Cardiac fibroblast (primary cell): ENCODE measurements around the gene VMAC.

Experiments used
- DNase-seq, 2 donors: peaks; one replicate each; pipeline versions ENCODE4 v3.0.0 to v3.0.0-alpha.2; 2010; ENCODE audit warnings: low read depth in 2 of 2
- H3K4me3 ChIP-seq, 2 donors: replicated peaks in 1 of 2; 1 replicate in 1 of 2; 2 replicates in 1 of 2; pipeline ENCODE4 v1.5.1; 2011; ENCODE audit warnings: low read depth in 2 of 2, low read length in 2 of 2, mild to moderate bottlenecking in 2 of 2, moderate library complexity in 1 of 2
- TF ChIP-seq, protein P1 (sequence below): IDR thresholded peaks from one replicate; pipeline ENCODE4 v1.5.1; 2011; ENCODE audit warnings: low read depth, mild to moderate bottlenecking, low read length, inconsistent platforms

Gene VMAC

GRCh38 chr19:5900976-5901375 lies 3.7 kb upstream of the VMAC start:
- no peak for DNase-seq
- TF ChIP-seq, protein P1, sequence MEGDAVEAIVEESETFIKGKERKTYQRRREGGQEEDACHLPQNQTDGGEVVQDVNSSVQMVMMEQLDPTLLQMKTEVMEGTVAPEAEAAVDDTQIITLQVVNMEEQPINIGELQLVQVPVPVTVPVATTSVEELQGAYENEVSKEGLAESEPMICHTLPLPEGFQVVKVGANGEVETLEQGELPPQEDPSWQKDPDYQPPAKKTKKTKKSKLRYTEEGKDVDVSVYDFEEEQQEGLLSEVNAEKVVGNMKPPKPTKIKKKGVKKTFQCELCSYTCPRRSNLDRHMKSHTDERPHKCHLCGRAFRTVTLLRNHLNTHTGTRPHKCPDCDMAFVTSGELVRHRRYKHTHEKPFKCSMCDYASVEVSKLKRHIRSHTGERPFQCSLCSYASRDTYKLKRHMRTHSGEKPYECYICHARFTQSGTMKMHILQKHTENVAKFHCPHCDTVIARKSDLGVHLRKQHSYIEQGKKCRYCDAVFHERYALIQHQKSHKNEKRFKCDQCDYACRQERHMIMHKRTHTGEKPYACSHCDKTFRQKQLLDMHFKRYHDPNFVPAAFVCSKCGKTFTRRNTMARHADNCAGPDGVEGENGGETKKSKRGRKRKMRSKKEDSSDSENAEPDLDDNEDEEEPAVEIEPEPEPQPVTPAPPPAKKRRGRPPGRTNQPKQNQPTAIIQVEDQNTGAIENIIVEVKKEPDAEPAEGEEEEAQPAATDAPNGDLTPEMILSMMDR, result no peak

GRCh38 chr19:5903056-5903623 lies 1.5 kb upstream of the VMAC start:
- peak overlapping the region; percentile 80 to 100 for H3K4me3 ChIP-seq
- TF ChIP-seq, protein P1, result no peak
- peak; percentile 50 to 53 for DNase-seq

More at GRCh38 chr19:5900976-5901375, 3.7 kb upstream of the VMAC start:
- no peak overlapping the region for H3K4me3 ChIP-seq

DNA sequence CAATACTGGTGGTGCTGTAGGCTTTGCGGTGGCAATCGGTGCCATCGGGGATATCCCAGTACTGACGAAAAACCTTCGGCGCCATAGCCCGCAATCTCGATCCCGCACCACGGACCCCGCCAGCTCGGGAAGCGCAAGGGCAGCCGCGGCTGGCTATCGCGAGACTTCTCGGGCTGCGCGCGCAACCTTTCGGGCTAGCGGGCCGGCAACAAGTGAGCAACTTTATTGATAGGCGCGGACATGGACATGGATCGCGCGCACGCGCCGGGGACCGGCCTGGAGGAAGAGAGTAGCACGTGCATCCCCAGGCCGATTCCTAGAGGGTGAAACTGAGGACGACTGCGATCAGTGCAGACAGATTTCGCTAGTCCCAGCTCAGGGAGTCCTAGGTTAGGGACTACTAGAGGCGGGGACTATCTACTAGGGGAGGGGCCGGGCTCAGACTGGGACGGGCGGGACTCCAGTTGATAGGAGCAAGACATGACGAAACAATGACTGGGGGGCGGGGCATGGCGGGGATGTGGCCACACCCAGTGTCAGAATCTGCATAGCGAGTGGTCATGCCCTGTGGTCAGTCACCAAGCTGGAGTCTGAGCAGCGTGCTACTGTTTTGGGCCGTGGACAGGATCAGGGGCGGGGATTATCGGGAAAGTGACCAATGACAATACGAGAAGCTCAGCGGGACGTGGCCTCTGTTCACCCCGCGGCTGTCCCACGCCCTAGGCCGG lies 884 bp upstream of the VMAC start, which contains the start of gene NDUFA11:
Gene NDUFA11, minus strand, starts transcription at position 167 of the 728 bp plus-strand sequence. Its CDS starts 82 bp downstream, at position 85.
- peak; percentile 97 to 98 for DNase-seq
- TF ChIP-seq, protein P1, result no peak

GRCh38 chr19:5905114-5905778 lies 574 bp downstream of the VMAC start:
- TF ChIP-seq, protein P1, result no peak
- DNase-seq, result no peak
- peak overlapping the region; percentile 79 to 80 for H3K4me3 ChIP-seq

More for the DNA sequence above, 884 bp upstream of the VMAC start, which contains the start of gene NDUFA11:
- H3K4me3 ChIP-seq, result peak within 1 kb of the TSS; percentile 80 to 100

DNA sequence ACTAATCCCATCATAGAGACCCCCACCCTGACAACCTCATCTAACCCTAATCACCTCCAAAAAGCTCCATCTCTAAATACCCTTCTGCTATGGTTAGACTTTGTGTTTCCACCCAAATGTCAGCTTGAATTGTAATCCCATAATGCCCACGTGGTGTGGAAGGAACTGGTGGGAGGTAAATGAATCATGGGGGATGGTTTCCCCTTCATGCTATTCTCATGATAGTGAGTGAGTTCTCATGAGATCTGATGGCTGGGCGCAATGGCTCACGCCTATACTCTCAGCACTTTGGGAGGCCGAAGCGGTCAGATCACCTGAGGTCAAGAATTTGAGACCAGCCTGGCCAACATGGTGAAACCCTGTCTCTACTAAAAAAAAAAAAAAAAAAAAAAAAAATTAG lies 2.6 kb downstream of the VMAC start:
- TF ChIP-seq, protein P1, result no peak
- DNase-seq, result no peak
- H3K4me3 ChIP-seq, result no peak overlapping the region

GRCh38 chr19:5908773-5909442 lies 4.2 kb downstream of the VMAC start:
- TF ChIP-seq, protein P1, result no peak
- no peak for DNase-seq
- H3K4me3 ChIP-seq, result no peak overlapping the region
